Measurements from ENCODE around the gene CLDN10. TPM values are rescaled to one million over a fixed set of nuclear protein-coding genes. Genes with fewer than 3 reads are reported as not detected.

Gene CLDN10
- total RNA-seq, 1 experiment from 2014 or later = 10.5 TPM

- intact Hi-C loops (cut with micrococcal nuclease; ENCODE audit: unreplicated experiment) = no loop called here
- no peak for ATAC-seq
- no peak for DNase-seq (ENCODE audit: low read depth, low spot score)
- Histone ChIP-seq H3K4me1 (ENCODE audit: control insufficient read depth, insufficient read depth, low read length) (no peaks in the 10 kb centered on the region), H3K27me3 (ENCODE audit: control insufficient read depth, insufficient read depth, low read length) (no peaks in the 10 kb centered on the region), H3K4me3 (ENCODE audit: low read depth in 2 of 2, low read length in 2 of 2) (no peak overlapping the region), H3K27ac (ENCODE audit: low read length) (no peak overlapping the region), H3K36me3 (ENCODE audit: control insufficient read depth, insufficient read depth, low read length) (no peaks in the 10 kb centered on the region; the same call in 1 of the 2 replicates), H3K9me3 (ENCODE audit: control insufficient read depth, insufficient read depth, low read depth, low read length) (no peaks in the 10 kb centered on the region)
- no peak for TF ChIP-seq TCF7L2 (IDR thresholded peaks at IDR 0.05; ENCODE audit: low read depth, low read length)
- TF ChIP-seq REST (IDR thresholded peaks at IDR 0.05; ENCODE audit: insufficient read depth in 1 of 2, low read depth in 2 of 2, low read length in 1 of 2) = no peak
- TF ChIP-seq SIN3A (IDR thresholded peaks at IDR 0.05; ENCODE audit: borderline replicate concordance, insufficient read depth, low read depth, low read length) = no peak
- TF ChIP-seq CTCF (IDR thresholded peaks at IDR 0.05) = no peak
- TF ChIP-seq POLR2AphosphoS5 (IDR thresholded peaks at IDR 0.05; ENCODE audit: low read depth, low read length) = no peak
- ChIA-PET CTCF (interaction anchor here (0.6 kb wide), 1 partner anchor 261 kb away, joined by 3 read pairs; no protein-coding TSS in a partner anchor), POLR2A (no interaction called here)
- in situ Hi-C loops (cut with HindIII; ENCODE audit: low pct_unique_long_range_greater_than_20kb, low sequenced_read_pairs) = no loop called here
- BruUV-seq (replicated peaks) = no TSS peak
These were observed 20.7 kb downstream of the CLDN10 start for GRCh38 chr13:95573221-95573620.

GRCh38 chr13:95579303-95579702 lies 26.8 kb downstream of the CLDN10 start:
- ChIA-PET CTCF (no interaction called here), POLR2A (no interaction called here)
- Histone ChIP-seq H3K27me3 (ENCODE audit: control insufficient read depth, insufficient read depth, low read length) (no peaks in the 10 kb centered on the region), H3K4me3 (ENCODE audit: low read depth in 2 of 2, low read length in 2 of 2) (no peak overlapping the region), H3K36me3 (ENCODE audit: control insufficient read depth, insufficient read depth, low read length) (peaks cover 6% of the 10 kb centered on the region; the same call in 1 of the 2 replicates), H3K27ac (ENCODE audit: low read length) (no peak overlapping the region), H3K4me1 (ENCODE audit: control insufficient read depth, insufficient read depth, low read length) (no peaks in the 10 kb centered on the region), H3K9me3 (ENCODE audit: control insufficient read depth, insufficient read depth, low read depth, low read length) (no peaks in the 10 kb centered on the region)
- TF ChIP-seq CTCF (IDR thresholded peaks at IDR 0.05) (no peak), REST (IDR thresholded peaks at IDR 0.05; ENCODE audit: insufficient read depth in 1 of 2, low read depth in 2 of 2, low read length in 1 of 2) (no peak)
- intact Hi-C loops (cut with micrococcal nuclease; ENCODE audit: unreplicated experiment) (no loop called here), in situ Hi-C loops (cut with HindIII; ENCODE audit: low pct_unique_long_range_greater_than_20kb, low sequenced_read_pairs) (no loop called here)
- ATAC-seq (no peak), DNase-seq (ENCODE audit: low read depth, low spot score) (no peak)
- no TSS peak for BruUV-seq (replicated peaks)
